Stimulated activated CD8-positive, alpha-beta memory T cell treated with anti-CD3 and anti-CD28 coated beads, Interleukin-7, amount 100 ng/mL, for 24 hours (primary cell): Measurements from ENCODE around the gene TYW1.
"Not testable (repeated sequence)": the region's sequence is repeated elsewhere in the genome, so short reads cannot be mapped to it uniquely, and the experiment has no call there.

Source experiments
- DNase-seq: peaks from one replicate; pipeline ENCODE4 v3.0.0-alpha.2; 2020; ENCODE audit warnings: low read depth

TYW1 gene

GRCh38 chr7:67191002-67191720 lies 194.5 kb downstream of the TYW1 start:
- DNase-seq, result not testable (repeated sequence)

DNA sequence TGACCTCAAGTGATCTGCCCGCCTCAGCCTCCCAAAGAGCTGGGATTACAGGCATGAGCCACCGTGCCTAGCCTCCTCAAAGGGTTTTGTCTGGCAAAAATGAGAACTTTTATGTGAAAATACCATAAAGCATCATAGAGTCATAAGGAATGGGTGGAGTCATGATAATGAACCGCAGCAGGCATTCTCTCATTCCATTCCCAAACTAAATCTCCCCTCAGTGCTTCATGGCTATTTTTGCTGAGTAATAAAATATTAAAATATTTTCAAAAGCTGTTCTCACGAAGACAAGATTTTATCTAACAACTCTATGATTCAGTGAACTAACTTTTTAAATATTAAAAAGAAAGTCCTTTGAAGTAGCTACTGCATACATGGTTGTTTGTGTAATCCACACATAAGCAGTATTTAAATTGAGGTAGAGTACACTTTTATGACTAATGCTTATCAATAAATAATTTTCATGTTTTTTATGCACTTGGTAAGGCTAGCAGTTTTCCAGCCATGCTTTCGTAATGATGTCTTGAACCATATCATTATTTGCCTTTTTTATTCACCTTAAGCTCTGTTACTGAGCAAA lies 195.6 kb downstream of the TYW1 start:
- not testable (repeated sequence) for DNase-seq

- not testable (repeated sequence) for DNase-seq
These were observed 196.4 kb downstream of the TYW1 start for GRCh38 chr7:67192889-67193613.

GRCh38 chr7:67196176-67196575 lies 199.5 kb downstream of the TYW1 start:
- not testable (repeated sequence) for DNase-seq

GRCh38 chr7:67198865-67199526 lies 202.4 kb downstream of the TYW1 start:
- not testable (repeated sequence) for DNase-seq

- not testable (repeated sequence) for DNase-seq
These were observed 209.1 kb downstream of the TYW1 start for GRCh38 chr7:67205772-67206171.

DNA sequence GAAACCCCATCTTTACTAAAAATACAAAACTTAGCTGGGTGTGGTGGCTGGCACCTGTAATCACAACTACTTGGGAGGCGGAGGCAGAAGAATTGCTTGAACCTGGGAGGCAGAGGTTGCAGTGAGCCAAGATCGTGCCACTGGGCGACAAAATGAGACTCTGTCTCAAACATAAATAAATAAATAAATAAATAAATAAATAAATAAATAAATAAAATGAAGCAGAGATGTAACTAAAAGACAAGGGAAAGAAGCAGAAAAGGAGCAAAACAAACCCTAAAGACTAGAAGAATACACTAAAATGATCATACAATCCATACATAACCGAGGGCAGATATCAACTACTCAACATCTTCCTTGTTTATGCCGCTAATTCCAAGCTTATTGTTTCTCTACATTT lies 209.8 kb downstream of the TYW1 start:
- no peak for DNase-seq

- not testable (repeated sequence) for DNase-seq
These were observed 212.0 kb downstream of the TYW1 start for GRCh38 chr7:67208656-67209055.

DNA sequence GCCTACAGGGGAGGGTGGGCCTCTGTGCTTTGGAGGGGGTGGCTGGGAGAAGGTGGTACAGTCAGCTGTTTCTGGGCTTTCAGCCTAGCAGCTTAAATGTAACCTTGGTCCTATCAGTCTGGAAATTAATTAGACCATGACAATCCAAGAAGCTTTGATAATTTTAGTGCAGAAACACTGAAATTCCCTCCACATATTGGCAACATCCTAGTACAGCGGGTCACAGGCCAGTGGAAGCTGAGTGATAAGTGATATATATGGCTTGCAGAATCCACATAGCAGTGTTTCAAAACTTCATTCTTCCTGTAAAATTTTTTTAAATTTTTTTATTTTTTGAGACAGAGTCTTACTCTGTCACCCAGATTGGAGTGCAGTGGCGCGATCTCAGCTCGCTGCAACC lies 212.6 kb downstream of the TYW1 start:
- DNase-seq, result no peak

DNA sequence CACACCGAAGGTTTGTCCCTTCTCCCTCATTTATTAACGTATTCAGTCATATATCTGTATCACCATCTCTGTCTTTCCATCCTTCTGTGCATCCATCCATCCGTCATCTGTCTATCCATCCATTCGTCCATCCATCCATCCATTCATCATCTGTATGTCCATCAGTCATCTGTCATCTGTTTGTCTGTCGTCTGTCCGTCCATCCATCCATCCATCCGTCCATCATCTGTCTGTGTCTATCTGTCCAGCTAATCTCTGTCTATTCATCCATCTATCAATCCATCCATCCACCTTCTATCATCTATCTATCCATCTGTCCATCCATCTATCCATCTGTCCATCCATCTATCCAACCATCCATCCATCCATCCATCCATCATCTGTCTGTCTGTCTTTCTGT lies 213.9 kb downstream of the TYW1 start:
- no peak for DNase-seq

DNA sequence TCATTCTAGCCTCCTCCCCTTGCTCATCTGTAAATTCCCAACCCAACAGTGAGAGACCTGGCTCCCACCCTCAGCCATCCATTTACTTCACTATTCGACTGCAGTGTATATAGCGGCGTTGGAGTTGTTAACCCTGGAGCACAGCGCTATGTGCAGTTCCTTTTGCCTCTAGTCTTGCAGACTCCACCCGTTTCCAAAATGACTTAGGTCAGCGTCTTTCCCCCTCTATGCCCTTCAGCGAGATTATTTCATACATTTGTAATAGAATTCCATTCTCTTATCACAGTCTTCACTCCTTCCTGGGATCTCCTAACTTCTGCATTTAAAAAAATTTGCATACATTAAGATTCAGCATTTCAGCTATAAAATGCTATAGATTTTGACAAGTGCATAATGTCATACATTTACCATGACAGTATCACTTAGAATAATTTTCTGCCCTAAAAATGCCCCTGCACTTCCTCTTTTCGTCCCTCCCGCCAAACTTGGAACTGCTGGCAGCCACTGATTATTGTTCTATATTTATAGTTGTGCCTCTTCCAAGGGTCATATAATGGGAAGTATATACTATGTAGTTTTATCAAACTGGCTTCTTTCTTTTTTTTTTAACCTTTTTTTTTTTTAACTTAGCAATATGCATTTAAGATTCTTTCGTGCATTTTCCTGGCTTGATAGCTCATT lies 215.2 kb downstream of the TYW1 start:
- DNase-seq, result not testable (repeated sequence)

DNA sequence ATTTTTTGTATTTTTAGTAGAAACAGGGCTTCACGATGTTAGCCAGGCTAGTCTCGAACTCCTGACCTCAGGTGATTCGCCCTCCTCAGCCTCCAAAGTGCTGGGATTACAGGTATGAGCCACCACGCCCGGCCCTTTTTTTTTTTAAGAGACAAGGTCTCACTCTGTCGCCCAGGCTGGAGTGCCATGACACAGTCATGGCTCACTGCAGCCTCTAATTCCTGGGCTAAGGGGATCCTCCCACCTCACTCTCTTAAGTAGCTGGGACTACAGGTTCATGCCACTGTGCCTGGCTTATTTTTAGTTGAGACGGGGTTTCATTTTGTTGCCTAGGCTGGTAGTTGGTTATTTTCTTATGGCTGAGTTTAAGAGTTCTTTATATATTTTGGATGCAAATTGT lies 216.4 kb downstream of the TYW1 start:
- not testable (repeated sequence) for DNase-seq

DNA sequence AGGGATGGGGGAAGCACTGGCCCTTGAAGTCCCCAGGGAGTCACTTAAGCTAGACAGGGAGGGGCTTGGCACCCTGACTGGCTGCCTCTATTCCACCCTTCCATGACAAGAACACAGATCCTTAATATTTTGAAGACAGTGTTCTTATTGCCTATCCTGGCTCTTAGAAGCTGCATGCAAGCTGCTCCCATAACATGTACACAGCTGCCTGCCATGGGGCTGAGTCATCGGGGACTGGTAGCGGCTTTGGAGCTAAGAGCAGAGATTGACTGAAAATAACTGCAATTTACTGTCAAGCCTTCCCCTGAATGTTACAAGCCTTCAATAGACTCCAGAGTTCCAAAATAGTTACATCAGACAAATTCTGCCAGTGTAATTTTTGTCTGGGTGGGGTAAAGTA lies 226.9 kb downstream of the TYW1 start:
- not testable (repeated sequence) for DNase-seq

GRCh38 chr7:67226340-67226907 lies 229.8 kb downstream of the TYW1 start:
- DNase-seq, result not testable (repeated sequence)

- not testable (repeated sequence) for DNase-seq
These were observed 230.3 kb downstream of the TYW1 start for GRCh38 chr7:67226967-67227366.

GRCh38 chr7:67229018-67229417 lies 232.4 kb downstream of the TYW1 start:
- not testable (repeated sequence) for DNase-seq

GRCh38 chr7:67230029-67230428 lies 233.4 kb downstream of the TYW1 start:
- DNase-seq, result not testable (repeated sequence)

DNA sequence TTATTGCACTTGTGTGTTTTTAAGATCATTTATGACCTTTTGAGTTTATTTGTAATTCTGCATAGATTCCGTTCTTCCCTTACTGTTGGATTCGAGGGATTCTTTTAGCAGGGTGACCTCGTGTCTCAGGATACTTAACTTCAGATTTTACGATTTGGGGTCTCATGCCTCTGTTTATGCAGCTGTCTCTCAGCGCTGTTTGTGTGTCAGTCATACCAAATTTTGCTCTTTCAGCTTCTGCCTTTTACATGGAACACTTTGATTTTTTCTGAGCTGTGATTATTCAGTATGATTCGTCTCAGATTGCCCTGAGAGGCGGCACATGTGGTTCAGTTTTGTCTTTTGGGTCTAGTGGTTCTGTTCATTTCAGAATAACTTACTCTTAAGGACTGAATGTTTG lies 236.9 kb downstream of the TYW1 start:
- DNase-seq, result not testable (repeated sequence)

GRCh38 chr7:67236216-67236615 lies 239.6 kb downstream of the TYW1 start:
- DNase-seq, result not testable (repeated sequence)

DNA sequence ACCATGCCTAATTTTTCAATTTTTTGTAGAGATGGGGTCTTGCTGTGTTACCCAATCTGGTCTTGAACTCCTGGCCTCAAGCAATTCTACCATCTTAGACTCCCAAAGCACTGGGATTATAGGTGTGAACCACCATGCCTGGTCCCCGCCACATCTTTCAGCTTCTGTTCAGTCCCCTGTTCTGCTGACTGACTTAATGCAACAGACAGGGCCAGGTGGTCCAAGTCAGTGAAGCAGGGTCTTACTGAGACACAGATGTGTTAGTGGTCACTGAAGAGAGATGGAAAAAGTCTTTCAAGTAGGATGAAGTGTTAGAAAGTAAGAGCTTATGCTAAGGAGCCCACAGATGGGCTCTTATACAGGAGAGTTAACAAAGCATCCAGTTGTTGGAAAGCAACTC lies 246.2 kb downstream of the TYW1 start:
- DNase-seq, result not testable (repeated sequence)

DNA sequence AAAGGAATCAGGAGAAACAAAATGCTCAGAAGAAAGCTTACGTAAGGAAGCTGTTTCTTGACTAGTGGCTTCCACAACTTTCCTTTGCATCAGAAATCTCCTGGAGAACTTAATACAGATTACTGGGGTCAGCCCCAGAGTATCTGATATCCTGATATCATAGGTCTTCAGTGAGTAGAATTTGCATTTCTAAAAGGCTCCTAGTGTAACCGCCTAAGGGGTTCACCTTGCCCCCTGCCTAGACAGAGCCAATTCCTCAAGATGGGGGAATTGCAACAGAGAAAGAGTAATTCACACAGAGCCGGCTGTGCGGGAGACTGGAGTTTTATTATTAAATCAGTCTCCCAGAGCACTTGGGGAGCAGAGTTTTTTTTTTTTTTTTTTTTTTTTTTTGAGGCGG lies 251.7 kb downstream of the TYW1 start:
- not testable (repeated sequence) for DNase-seq
